Astrocyte (in vitro differentiated cells and primary cell): ENCODE results near the gene TFF1.

Experiments
- CTCF ChIP-seq: IDR thresholded peaks from 2 replicates; pipeline ENCODE4 v1.5.1; 2011; ENCODE audit warnings: low read depth, mild to moderate bottlenecking, inconsistent platforms, low read length, moderate library complexity; ENCODE audit not compliant: insufficient read depth
- EZH2 ChIP-seq: IDR thresholded peaks from 2 replicates; pipeline ENCODE4 v1.6.1; 2012; ENCODE audit warnings: mild to moderate bottlenecking, low read length, inconsistent platforms; ENCODE audit not compliant: insufficient read depth

GRCh38 chr21:42317341-42317741, 49.0 kb downstream of the TFF1 start:
- TF ChIP-seq EZH2 (no peak), CTCF (no peak)
